SHP77 treated with DMSO at 0.1 percent for 48 hours (cell line): ENCODE measurements around the gene PFKFB3.
"Not testable (repeated sequence)": the region's sequence is repeated elsewhere in the genome, so short reads cannot be mapped to it uniquely, and the experiment has no call there.

Source experiments
- DNase-seq: peaks from one replicate; lab custom pipeline; 2025; lab: John Stamatoyannopoulos, UW

Gene PFKFB3

DNA sequence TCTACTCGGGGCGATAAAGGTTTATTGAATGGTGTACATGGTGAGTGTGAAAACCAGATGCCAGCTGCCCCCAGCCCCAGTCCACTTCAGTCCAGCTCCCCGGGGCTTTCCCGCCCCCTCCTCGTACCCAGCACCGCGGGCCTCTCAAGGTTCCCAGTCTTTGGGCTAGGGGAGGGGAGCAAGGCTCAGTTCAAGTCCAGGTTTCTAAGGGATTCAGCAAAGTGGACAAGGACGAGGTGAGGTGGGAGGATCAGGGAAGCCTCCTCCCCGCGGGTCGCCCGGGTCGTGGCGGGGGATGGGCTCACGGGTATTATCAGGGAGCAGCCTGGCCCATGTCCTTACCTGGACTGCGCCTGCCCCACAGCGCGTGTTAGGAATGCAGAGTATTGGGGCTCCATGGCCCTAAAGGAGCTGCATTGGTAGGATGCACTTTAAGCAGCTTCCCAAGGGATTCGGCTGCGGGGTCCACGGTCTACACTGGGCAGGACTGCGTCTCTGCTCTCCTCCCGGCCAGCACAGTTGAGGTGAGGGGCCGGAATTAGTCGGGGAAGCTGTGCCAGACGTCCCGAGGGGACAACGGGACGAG is 541 bp upstream of the PFKFB3 start:
- no peak for DNase-seq

DNA sequence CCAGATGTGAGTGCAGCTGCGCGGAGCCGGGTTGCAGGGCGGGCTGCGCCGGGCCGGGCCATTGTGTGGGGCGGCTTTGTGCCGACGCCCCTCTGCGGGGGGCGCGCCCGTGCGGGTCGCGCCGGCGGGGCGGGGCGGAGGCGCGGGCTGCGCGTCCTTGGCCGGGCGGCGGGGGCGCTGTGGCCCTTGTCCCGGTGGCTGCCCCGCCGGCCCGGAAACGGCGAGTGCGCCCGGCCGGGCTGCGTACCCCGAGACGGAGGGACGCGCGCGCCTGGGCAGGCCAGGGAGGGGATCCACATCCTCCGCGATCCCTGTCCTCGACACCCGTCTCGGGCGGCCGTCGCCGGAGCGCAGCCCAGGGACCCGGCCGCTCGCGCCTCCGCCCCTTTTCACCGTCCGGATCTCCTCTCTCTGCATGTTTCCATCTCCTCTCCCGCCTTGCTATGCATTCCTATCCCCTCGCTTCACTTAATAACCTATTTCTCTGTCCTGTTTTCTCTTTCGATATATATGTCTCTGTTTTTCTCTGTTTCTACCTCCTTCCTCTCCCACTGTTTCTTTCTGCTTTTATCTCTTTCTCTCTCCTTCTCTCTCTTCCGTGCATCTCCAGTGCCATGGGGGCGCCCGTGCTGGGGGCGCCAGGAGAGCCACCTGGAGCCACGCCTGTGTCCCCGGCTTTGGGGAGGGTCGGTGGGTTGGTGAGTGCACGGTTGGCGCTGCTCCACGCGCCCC is 765 bp downstream of the PFKFB3 start:
- DNase-seq, result no peak

DNA sequence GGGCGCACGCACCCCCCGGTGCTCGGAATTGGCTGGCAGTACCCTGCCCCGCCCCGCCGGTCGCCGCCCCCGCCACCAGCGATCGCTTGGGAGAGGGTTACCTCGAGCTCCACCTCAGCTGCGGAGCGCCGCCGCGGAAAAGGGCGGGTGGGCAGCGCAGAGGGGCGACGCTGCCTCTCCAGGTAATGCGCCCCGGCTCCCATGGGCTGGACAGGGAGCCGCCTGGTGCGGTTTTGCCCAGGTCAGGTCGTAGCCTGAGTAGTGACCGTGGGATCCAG is 1.3 kb downstream of the PFKFB3 start:
- DNase-seq, result no peak

DNA sequence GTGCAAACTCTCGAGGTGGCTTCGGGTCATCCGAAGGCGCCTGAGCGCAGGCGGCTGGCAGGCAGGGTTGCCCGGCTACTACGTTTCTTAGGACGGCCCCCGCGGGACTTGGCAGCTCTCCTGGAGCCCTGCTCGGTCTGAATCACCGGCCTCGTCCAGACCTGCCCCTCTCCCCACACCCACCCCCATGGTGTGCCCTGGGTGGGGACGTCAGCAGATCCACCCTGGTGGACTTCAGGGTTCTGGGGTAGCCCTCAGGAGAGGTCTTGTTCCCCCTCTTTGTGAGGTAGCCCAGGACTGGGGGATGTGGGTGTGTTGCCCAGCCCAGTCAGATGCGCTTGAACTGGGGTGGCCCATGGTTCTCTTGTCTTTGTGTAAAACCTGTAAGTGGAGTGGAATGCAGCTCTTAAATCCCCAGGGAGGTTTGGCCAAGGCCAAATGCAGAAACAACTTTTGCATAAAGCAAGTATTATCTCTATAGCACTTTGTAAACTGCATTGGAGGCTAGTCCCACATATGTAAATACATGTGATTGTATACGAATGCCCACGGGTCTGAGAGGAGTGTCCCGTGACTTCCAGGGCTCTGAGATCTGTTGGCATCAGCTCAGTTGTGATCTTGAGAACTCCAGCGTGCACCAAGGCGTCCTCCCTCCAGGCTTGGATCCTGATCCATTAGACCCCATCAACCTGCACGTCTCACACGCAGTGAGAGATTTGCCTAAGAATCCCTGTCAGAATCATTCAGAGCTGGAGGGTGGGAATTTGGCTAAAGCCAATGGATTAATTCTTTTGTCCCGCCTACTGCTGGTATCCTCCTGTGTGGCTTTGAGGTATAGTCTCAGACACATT is 1.8 kb downstream of the PFKFB3 start:
- no peak for DNase-seq

DNA sequence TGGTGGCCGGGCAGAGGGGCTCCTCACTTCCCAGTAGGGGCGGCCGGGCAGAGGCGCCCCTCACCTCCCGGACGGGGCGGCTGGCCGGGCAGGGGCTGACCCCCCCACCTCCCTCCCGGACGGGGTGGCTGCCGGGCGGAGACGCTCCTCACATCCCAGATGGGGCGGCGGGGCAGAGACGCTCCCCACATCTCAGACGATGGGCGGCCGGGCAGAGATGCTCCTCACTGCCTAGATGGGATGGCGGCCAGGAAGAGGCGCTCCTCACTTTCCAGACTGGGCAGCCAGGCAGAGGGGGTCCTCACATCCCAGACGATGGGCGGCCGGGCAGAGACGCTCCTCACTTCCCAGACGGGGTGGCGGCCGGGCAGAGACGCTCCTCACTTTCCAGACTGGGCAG is 3.8 kb downstream of the PFKFB3 start:
- not testable (repeated sequence) for DNase-seq

DNA sequence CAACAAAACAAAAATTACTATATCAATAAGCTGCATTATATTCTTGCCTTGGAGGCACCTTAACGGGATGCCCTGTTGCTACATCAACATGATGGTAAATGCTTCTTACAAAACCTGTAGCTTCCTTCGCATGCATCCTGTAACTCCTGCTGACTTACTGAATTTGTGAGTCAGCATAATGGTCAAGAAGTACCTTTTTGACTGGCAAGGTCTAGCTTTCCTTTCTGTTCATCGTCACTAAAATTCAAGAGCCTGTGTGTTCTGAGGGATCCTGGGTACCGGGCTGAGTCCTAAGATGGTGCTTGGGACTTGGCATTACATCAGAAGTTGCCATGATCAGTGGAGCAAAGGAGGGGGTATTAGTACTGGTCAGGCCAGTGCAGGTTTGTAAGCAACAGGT is 4.9 kb downstream of the PFKFB3 start:
- DNase-seq, result no peak

DNA sequence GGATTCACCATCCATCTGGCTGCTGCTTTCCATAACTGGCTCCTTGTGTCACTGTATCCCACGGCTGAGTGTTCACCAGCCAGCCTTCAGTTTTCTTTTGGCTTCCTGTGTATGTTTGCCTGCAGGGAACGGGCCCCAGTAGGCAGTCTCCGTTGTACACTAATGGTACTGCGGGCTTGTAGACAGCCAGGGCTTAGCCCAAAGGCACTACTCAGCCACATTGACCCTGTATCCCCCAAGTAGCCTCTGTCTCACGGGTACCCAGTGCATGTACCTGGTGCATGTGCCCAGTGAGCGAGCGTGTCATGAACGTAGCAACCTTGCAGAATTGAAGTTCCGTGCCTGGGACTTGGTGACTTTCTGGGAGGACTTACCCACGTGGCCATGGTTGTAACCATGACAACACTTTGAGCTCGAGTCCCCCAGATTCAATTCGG is 6.1 kb downstream of the PFKFB3 start:
- no peak for DNase-seq

DNA sequence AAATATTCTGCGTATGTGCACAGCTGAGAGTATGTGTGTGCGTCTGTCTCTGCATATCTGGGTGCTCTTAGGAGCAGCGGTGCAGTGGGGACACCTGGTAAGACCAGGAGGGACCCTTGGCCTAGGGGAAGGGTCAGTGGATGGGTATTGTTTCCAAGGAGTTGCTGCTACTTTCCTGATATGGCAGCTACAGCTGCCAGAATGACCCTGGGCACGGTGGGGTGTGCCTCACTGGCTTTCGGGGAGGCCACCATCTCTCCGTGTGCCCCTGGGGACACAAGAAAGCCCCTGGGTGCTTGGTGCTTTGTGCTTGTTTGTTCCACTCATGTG is 8.6 kb downstream of the PFKFB3 start:
- DNase-seq, result no peak

DNA sequence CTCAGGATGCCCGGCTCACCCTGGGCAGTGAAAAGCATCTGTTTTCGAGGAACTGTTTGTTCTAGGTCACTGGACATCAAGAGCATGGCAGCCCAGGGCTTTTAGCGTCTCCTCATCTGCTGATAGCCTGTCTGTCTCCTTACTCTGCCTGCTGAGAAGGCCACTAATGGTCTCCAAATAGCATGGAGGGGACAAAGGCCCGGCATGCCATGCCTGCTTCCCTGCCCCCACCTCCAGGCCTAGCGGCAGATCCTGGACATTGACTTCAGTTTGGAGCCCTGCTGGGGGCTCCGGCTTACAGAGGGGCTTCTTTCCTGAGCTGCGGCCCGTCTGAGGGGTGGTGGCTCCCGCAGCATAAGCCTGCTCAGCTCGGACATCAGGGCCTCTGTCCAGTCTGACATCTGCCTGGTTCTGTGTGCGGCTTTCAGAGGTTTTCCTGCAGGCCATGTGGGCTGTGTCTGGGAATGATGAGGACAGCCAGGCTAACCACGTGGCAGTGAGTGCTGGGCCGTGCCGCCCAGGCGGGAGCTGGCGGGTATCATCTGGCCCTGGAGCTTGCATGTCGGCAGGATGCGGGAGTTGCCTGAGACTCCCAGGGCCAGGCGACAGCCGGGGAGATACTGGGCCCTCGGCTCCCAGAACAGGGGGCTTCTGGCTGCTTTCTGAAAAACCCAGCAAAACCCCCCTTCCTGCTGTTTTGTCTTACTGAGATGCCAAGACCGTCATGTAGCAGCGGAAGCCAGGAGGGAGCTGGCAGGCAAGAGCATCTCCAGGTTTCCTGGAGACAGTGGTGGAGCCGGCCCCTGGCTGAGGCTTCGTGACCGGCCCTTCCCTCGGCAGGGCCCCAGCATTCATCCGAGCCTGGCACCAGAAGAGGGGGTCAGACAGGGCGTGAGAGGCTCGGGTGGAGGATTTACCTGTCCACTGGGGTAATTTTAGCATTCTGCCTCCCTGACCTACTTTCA is 9.2 kb downstream of the PFKFB3 start:
- DNase-seq, result no peak

DNA sequence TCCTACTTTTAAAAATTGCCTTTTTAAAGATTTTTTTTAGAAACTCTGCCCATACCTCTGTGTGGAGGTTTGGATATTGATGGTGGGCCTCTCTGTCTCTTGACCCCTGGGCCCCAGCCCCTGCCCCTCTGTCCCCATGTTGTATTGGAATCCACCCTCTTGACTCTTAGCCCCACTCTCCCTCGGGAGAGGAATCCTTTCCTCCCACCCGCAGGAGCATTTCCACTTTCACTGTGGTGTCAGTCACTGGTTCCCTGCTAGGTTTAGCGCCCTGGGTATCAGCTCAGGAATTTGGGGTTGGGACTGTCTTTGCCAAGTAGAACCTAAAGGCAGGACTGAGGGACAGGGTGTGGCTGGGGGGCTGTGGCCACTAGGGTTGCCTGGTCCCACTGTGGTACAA is 10.1 kb downstream of the PFKFB3 start:
- no peak for DNase-seq

DNA sequence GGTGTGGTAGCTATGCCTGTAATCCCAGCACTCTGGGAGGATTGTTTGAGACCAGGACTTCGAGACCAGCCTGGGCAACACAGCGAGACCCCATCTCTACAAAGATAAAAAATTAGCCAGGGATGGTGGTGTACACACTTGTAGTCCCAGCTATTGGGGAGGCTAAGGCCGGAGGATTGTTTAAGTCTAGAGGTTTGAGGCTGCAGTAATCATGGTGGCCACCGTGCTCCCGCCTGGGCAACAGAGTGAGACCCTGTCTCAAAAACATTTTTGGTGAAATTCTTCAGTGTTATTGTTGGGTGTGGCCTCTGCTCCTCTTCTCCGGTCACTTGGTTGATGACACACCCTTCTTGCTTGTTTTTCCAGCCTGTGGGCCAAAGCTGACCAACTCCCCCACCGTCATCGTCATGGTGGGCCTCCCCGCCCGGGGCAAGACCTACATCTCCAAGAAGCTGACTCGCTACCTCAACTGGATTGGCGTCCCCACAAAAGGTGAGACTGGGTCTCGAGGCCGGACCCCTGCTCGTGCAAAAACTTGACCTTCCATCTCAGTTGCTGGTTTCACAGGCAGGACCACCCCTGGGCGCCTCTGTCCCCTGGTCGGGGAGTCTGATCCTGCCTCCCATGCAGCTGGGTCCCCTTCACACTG is 10.6 kb downstream of the PFKFB3 start:
- DNase-seq, result no peak

DNA sequence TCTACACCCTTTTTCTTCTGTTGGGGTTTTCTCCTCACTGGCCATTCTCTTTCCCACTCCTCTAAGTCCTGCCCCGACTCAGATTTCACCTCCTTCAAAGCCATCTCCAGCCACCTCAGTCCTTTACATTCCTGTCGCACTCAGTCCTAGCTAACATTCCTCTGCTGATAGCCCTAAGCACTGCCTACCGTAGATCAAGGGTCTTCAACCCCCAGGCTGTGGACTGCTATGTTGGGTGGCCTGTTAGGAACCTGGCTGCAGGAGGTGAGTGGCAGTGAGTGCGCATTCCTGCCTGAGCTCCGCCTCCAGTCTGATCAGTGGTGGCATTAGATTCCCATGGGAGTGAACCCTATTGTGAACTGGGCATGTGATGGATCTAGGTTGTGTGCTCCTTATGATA is 11.2 kb downstream of the PFKFB3 start:
- no peak for DNase-seq

DNA sequence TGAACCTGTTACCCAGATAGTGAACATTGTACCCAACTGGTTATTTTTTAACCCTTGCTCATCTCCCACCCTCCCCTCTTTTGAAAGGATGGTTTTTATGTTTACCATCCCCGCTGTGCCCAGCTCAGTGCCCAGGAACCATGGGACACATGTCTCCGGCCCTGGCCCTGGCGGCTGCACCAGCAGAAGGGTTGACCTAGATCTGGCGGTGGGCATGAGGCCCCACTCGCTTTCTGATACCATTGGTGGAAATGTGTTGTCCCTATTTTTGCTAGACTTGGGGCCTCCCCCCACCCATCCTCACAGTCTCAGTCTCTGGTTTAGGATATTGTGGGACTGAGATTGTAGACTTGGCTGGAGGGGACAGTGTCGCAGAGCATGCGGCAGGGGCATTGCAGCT is 11.9 kb downstream of the PFKFB3 start:
- no peak for DNase-seq

DNA sequence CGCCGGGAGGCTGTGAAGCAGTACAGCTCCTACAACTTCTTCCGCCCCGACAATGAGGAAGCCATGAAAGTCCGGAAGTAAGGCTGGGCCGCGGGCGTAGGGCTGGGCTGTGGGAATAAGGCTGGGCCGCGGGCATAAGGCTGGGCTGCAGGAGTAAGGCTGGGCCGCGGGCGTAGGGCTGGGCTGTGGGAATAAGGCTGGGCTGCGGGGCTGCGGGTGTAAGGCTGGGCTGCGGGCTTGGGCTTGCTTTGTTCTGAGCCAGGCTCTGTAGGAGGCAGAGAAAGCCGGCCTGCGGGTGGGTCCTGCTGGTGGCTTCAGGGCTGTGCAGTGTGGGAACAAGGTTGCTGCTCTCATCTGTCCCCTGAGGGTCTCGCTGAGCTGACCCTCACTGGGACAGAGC is 12.5 kb downstream of the PFKFB3 start:
- DNase-seq, result no peak

DNA sequence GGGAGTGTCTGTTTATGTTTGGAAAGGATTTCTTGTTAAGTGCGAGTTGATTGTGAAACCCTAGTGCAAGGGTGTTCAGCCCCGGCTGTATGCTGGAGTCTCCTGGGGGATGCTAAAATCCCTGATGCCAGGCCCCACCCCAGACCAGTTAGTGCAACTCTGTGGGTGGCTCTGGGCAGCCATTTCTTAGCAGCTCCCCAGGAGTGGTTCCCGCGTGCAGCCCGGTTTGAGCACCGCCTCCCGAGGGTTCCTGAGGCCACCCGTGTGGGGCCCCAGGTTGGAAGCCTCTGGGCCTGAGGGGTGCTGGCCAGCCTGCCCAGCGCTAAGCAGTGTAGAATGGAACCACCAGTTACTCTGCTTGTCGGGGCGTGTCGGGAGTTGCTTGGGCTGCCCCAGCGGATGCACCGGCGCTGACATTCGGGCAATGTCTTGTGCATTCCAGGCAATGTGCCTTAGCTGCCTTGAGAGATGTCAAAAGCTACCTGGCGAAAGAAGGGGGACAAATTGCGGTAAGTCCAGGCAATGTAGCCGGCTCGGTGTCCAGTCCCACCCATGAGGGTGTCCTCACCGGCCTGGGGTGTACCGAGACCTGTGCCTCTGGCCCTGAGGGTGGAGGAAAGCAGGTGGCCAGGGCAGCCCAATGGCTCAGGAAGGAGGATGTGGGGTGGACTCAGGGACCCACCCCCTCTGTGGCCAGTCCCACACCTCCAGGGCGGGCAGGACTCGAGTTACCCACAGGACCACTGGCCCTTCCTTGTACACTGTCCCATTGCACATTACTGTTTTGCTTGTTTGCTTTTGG is 13.2 kb downstream of the PFKFB3 start:
- DNase-seq, result no peak

DNA sequence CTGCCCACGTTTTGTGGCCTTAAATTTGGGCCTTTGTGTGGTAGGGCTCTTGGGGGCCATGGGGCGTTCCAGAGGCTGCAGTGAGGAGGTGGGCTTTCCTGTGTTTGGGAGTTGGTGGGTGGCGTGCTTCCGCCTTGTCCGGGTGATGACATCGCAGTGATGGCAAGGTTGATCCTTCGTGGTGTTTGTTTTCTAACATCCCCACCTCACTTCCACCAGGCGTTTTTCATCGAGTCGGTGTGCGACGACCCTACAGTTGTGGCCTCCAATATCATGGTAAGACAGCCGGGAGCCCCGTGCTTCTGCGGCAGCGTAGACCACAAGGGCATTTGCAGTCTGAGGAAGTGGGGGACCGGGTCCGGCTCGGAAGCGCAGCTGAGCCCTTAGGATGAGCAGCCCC is 14.2 kb downstream of the PFKFB3 start:
- DNase-seq, result no peak

DNA sequence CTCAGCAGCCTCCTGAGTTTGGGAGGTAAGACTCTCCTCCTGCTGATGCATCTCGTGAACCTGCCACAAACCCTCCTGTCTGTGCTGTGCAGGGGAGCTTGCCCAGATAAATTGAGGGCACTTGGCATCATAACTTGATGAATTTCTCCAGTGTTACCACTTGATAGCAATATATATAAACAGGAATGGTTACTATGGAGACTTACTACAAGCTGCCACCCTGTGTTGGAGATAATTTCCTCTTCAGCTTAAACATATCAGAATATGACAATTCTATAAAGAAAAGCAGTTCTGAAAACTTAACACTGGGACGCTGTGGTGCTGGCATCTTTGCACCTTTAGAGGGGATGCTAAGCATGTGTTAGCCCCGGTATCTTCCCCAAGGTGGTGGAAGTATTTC is 14.9 kb downstream of the PFKFB3 start:
- no peak for DNase-seq

DNA sequence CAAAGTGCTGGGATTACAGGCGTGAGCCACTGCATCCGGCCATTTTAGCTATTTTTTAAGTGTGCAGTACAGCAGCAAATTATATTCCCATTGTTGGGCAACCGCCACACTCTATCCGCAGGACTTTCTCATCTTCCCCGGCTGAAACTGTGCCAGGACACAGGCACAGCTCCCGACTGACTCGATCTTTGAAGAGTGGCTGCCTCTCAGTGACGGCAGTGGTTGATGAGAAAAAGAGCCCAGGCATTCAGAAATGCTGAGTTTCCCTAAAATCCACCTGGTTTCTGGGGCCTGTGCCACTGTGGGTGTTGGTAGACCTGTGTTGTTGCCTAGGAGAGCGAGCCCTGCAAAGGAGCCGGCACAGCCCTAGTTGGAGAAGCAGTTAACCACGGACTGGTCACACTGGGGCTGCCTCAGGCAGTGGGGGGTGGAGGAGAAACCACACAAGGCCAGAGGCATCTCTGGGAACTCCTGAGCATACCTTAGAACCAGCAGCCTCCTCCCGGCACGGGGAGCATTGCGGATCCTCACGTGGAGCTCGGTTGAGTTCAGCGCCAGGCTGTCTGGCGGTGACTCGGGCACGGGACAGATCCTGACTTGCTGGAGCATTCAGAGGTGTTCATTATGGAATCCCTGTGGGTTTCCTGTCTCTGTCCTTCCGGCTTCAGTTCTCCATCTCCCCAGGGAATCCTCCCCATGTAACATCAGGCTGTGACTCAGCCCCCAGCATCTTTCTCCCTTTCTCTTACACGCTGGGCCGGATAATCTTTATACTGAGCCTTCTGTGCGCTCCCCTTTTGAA is 16.2 kb downstream of the PFKFB3 start:
- DNase-seq, result no peak

DNA sequence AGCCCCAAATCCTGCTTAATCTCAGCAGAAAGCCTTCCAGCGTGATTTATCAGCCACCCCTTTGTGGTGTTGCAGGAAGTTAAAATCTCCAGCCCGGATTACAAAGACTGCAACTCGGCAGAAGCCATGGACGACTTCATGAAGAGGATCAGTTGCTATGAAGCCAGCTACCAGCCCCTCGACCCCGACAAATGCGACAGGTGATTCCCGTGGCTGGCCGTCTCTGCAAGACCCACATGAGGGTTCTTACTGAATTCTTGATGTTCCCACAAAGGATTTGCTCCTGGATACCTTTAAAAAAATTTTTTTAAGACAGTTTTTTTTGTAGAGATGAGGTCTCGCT is 16.7 kb downstream of the PFKFB3 start:
- no peak for DNase-seq
